Stimulated activated CD8-positive, alpha-beta memory T cell treated with anti-CD3 and anti-CD28 coated beads, Interleukin-15, amount 100 ng/mL, for 48 hours (primary cell): Measurements from ENCODE around the gene MED25.
"Not testable (repeated sequence)": the region's sequence is repeated elsewhere in the genome, so short reads cannot be mapped to it uniquely, and the experiment has no call there.

Source experiments
- DNase-seq, 2 donors: peaks; one replicate each; pipeline ENCODE4 v3.0.0-alpha.2; 2020; ENCODE audit warnings: low read depth in 2 of 2

The MED25 gene

GRCh38 chr19:49814010-49814409 is 4.1 kb upstream of the MED25 start:
- no peak for DNase-seq

GRCh38 chr19:49816590-49816989 is 1.5 kb upstream of the MED25 start:
- no peak for DNase-seq

DNA sequence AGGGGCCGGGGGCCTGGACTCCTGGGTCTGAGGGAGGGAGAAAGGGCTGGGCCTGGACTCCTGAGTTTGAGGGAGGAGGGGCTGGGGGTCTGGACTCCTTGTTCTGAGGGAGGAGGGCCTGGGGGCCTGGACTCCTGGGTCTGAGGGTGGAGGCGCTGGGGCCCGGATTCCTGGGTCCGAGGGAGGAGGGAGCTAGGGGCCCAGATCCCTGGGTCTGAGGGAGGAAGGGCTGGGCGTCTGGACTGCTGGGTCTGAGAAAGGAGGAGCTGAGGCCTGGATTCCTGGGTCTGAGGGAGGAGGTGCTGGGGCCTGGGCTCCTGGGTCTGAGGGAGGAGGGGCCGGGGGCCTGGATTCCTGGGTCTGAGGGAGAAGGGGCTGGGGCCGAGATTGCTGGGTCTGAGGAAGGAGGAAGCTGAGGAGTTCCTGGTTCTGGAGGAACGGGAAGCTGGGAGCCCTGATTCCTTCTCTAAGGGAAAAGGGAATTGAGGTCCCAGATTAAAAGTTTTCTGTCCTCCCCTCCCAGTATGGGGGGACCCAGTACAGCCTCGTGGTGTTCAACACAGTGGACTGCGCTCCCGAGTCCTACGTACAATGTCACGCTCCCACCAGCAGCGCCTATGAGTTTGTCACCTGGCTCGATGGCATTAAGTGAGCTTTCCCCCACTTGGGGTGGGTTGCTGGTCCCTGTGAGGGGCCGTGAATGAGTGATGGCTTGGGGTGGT is 721 bp downstream of the MED25 start:
- no peak for DNase-seq

- DNase-seq, result not testable (repeated sequence)
These were observed 1.5 kb downstream of the MED25 start for GRCh38 chr19:49819452-49820115.

- DNase-seq, result no peak
These were observed 2.0 kb downstream of the MED25 start for GRCh38 chr19:49820125-49820524.

GRCh38 chr19:49823472-49823871 is 5.4 kb downstream of the MED25 start:
- no peak for DNase-seq

DNA sequence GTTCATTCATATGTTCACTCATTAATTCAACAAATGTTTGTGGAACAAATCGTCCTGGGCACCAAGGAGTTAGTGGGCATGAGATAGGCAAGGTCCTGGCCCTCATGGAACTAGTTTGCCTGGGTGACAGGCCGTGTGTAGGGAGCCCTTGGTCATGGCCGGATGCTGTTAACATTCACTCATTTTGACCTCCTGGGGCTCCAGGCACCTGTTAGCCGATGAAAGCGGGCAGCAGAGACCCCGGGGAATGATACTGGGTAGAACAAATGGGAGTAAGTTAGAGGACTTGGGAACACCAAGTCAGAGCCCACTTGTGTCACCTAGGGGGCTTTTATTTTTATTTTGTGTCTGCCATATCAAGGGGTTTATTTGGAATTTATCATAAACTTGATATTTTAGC is 6.6 kb downstream of the MED25 start:
- DNase-seq, result no peak

DNA sequence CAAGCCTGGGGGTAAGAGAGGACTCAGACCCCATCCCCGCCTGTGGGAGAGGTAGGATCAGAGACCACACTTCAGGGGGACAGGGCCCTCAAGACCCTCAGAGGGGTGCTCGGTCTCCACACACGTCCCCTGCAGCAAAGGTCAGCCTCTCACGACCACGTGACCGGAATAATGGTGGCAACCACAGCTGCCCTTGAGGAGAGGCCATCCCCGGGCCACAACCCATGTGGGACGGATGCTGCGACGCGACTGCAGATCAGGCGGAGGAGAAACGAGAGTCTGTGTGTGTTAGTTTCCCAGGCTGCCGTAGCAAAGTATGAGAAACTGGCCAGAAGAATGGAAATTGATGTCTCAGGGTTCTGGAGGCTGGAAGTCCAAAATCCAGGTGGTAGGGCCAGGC is 8.9 kb downstream of the MED25 start:
- DNase-seq, result no peak

DNA sequence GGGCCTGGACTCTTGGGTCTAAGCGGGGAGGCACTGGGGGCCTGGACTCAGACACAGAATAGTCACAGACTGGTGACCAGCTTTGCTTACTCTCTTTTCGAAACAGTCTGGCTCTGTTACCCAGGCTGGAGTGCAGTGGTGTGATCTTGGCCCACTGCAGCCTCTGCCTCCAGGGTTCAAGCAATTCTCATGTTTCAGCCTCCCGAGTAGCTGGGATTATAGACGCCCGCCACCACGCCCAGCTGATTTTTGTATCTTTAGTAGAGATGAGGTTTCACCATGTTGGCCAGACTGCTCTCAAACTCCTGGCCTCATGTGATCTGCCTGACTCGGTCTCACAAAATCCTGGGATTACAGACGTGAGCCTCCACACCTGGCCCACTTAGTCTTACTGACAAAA is 11.1 kb downstream of the MED25 start:
- no peak for DNase-seq

DNA sequence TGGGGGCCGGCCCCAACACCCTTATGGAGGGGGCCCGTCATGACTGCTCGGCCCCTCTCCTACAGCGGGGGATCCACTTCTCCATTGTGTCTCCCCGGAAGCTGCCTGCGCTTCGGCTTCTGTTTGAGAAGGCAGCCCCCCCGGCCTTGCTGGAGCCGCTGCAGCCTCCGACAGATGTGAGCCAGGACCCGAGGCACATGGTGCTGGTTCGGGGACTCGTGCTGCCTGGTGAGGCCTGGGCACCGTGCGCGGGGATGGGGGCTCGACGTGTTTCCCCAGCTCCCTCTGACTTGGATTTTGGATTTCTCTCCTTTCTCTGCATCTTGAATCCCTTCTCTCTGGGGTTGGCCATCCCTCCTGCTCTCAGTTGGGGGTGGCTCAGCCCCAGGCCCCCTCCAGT is 11.6 kb downstream of the MED25 start:
- no peak for DNase-seq

- DNase-seq, result no peak
These were observed 12.7 kb downstream of the MED25 start for GRCh38 chr19:49830766-49831165.

DNA sequence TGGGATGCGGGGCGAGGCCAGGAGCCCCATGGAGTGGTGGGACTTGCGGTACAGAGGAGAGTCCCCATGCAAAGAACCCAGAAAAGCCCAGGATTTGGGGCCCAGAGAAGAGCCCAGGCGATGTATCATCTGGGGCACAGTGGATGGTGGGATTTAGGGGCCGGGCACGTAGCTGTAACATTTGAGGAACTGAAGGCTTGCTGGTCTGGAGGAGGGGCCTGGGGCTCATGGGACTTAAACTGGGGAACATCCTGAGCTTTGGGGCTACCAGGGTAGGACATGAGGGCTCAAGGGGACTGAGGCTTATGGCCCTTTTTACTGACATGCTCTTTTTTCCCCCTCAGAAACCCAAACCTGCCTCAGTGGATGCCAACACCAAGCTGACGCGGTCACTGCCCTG is 13.5 kb downstream of the MED25 start:
- DNase-seq, result no peak

GRCh38 chr19:49832556-49832955 is 14.5 kb downstream of the MED25 start:
- no peak for DNase-seq

DNA sequence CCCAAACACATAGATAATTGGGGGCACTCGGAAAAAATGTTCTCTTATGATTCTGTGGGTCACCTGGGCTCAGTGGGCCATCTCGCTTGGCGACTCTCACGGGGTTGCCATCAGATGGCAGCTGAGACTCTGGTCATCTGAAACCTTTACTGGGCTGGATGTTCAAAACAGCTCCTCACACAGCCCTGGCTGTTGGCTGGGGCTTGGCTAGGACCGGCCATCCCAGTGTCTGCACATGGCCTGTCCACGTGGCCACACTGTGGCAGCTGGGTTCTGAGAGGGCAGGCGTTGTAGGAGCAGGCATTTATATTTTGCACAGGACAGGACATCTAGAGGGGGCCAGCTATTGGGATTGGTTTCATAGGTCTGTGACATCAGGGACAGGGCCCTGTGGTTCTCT is 15.5 kb downstream of the MED25 start:
- no peak for DNase-seq

- DNase-seq, result no peak
These were observed 17.5 kb downstream of the MED25 start for GRCh38 chr19:49835562-49835961.

DNA sequence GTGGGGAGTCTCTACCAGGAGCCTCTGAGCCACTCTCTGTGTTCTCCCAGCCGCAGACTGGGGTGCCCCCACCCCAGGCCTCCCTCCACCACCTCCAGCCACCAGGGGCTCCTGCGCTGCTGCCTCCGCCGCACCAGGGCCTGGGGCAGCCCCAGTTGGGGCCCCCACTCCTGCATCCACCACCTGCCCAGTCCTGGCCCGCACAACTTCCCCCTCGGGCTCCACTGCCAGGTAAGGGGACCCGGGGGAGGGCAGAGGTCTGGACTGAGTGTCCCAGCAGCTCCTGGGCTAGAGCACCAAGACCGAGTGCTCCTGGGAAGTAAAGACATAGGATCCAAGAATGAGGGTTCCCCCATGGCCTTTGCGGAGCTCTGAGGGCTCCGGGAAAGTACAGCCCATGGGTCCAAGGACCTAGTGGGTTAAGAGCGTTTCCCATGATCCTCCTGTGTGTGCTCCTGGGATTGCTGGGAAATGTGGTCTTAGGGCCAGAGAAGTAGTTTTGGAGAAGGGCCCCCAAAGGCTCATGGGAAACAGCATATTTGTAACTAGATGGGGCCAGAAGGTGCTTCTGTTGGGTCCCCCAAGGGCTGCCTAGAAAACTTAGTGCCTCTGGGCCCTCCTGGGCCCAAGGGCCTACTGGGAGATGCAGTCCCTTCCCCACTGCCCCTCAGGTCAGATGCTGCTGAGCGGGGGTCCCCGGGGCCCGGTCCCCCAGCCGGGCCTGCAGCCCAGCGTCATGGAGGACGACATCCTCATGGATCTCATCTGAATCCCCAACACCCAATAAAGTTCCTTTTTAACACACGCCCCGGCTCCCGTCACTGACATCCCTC is 18.3 kb downstream of the MED25 start:
- DNase-seq, result no peak

DNA sequence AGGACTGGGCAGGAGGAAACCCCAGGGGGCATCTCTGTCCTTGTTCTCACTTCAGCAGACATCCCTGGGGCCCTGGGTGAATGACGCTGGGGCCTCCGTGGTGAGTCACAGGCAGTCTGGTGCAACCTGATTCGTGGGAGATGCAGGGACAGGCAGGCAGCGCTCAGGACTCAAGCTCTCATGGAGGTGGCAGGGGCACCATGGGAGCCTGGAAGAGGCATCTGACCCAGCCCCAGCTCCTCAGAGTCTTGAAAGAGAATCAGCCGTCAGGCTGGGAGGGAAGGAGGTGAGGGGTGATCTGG is 18.9 kb downstream of the MED25 start:
- no peak for DNase-seq

- DNase-seq, result no peak
These were observed 19.3 kb downstream of the MED25 start for GRCh38 chr19:49837425-49837824.

DNA sequence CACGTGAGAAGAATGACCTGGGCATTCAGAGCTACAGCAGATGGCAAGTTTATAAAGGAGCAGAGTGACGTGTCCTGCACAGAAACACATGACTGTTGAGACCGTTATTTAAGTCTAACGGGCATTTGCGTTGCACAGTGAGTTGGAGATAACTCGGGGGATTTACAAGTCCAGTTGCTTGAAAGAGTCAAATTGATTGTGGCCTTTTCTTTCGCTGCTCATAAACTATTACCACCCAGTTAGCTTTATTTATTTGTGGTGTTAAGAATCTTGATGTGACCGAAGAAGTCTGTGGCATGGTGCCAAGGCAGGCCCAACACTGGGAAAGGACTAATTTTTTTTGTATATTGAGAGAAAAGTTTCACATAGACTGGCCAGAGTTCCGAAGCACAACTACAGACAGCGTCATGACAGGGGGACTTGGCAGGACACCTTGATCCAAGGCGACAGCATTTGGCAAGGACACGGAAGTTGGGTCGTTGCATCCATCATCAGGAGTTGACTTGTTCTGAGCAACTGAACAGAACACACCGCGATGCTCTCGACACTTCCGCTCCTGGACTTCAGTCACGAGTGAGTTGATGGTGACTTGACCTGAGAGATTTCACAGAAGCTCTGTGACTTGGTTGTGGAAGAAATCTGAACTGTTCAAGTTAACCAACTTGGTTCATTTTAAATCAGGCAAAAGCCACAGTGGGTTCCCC is 20.9 kb downstream of the MED25 start:
- DNase-seq, result no peak

GRCh38 chr19:49839713-49840112 is 21.6 kb downstream of the MED25 start:
- DNase-seq, result no peak

- no peak for DNase-seq
These were observed 22.2 kb downstream of the MED25 start for GRCh38 chr19:49840321-49840720.

DNA sequence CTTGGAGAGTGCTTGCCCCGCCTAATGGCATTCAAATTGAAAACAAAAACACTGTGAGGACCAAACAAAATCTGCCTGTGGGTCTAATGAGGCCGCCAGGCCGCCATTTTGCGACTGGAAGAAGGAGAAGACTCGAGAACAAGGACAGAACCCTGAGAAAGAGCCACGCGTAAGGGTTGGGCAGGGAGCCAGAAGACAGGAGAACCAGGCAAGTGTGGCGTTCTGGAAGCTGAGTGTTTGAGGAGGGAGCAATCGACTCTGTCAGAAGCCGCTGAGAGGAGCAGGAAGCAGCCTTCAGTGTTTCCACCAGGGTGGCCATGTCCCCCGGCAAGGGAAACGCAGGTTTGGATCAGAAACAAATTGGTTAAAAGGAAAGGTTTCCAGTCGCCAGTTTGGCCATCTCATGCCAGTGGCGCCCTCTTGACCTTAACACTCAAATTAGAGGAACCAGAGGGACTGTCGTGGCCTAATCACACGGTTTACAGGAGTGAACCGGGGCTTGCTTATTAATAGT is 22.7 kb downstream of the MED25 start:
- DNase-seq, result no peak
